ENCODE measurements around the gene STPG2.

The STPG2 gene

DNA sequence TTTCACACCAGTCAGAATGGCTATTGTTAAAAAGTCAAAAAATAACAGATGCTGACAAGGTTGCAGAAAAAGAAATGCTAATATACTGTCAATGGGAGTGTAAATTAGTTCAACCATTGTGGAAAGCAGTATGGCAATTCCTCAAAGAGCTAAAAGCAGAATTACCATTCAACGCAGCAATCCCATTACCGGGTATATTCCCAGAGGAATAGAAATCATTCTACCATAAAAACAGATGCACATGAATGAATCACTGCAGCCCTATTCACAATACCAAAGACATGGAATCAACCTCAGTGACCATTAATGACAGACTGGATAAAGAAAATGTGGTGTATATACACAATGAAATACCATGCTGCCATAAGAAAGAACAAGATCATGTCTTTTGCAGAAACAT is 243.0 kb downstream of the STPG2 start:
- TF ChIP-seq, protein P1, sequence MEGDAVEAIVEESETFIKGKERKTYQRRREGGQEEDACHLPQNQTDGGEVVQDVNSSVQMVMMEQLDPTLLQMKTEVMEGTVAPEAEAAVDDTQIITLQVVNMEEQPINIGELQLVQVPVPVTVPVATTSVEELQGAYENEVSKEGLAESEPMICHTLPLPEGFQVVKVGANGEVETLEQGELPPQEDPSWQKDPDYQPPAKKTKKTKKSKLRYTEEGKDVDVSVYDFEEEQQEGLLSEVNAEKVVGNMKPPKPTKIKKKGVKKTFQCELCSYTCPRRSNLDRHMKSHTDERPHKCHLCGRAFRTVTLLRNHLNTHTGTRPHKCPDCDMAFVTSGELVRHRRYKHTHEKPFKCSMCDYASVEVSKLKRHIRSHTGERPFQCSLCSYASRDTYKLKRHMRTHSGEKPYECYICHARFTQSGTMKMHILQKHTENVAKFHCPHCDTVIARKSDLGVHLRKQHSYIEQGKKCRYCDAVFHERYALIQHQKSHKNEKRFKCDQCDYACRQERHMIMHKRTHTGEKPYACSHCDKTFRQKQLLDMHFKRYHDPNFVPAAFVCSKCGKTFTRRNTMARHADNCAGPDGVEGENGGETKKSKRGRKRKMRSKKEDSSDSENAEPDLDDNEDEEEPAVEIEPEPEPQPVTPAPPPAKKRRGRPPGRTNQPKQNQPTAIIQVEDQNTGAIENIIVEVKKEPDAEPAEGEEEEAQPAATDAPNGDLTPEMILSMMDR (IDR thresholded peaks at IDR 0.05) = no peak
- no peak overlapping the region for H3K27ac ChIP-seq
- no peak overlapping the region for H3K4me3 ChIP-seq
- no peak for DNase-seq (ENCODE audit: low spot score)

DNA sequence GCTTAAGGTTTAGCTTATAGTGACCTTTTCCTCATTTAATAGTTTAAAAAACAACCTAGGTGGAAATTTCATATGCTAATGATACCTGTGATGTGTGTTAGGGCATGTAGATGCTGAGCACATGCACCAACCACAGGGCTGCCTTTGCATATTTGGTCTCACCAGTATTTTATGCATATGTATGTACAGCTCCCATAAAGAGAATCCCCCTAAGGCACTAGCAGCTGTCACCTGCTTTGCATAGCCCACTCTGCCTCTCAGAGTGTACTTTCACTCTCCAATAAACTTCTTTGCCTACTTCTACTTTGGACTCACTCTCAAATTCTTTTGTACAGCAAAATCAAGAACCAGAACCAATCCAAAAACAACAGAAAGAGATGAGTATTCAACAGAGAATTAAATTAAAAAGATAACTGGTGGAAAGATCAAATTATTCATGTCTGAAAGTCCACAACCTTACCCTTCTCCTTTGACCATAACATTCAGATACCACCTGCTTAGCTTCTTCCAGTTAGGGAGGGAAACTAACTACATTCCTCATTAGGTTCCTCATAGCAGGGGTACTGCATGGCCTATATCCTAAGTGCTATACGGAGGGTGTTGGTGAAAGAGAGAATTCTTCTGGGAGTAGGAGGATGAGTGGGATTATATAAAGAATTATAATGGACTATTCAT is 250.5 kb downstream of the STPG2 start:
- Histone ChIP-seq H3K4me3 (no peak overlapping the region), H3K27ac (no peak overlapping the region)
- DNase-seq (ENCODE audit: low spot score) = no peak
- TF ChIP-seq, protein P1 (IDR thresholded peaks at IDR 0.05) = no peak

DNA sequence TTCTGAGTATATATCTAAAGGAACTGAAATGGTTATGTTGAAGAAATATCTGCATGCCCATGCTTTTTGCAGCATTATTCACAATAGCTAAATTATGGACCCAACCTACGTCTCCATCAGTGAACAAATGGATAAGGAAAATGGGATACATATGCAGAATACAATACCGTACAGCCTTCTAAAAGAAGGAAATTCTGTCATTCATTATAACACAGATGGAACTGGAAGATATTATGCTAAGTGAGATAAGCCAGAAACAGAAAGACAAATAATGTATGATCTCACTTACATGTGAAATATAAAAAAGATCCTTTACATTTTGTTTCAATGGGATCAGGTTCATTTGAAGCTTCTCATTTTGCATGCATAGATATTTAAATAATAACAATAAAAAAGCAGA is 263.3 kb downstream of the STPG2 start:
- TF ChIP-seq, protein P1 (IDR thresholded peaks at IDR 0.05) = no peak
- DNase-seq (ENCODE audit: low spot score) = no peak
- Histone ChIP-seq H3K4me3 (no peak overlapping the region), H3K27ac (no peak overlapping the region)

DNA sequence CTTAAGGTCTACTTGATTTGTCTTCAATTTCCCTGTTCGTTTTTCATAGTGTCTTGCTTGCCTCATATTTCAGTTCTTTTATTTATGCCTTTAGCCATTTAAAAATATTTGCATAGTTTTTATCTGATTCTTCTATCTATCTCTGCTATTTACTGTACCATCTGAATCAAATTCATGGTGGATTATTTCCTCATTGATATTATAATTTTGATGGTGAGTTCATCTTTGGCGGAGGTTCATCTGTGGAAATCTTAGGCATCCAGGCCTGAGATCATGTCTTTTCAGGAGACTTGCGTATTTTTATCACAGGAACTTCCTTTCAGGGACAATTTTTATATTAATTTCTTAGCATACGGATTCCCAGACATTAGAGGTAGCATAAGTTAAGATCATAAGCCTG is 275.2 kb downstream of the STPG2 start:
- TF ChIP-seq, protein P1 (IDR thresholded peaks at IDR 0.05) = no peak
- Histone ChIP-seq H3K4me3 (no peak overlapping the region), H3K27ac (no peak overlapping the region)
- no peak for DNase-seq (ENCODE audit: low spot score)

DNA sequence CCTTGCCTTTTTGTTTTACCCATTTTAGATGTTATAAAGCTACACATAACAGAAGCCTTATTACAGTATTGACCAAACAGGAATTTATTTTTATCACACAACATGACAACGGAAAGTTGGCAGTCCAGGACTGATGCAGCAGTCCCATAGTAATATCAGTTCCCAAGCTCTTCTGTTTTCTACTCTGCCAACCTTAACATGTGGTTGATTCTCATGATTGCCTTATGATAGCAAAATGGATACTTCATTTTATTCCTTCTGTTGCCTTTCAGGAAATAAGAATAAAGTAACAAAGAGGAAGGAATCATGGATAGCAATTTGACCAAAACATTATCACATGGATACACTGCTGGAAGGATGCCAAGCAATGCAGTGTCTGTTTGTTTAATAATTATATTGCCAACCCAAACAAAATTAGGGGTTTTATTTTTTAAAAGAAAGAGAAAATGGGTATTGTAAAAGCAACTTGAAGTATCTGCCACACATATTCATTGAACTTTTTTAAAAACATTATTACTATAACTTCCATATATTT is 275.7 kb downstream of the STPG2 start:
- TF ChIP-seq, protein P1 (IDR thresholded peaks at IDR 0.05) = no peak
- H3K4me3 ChIP-seq = no peak overlapping the region
- no peak for DNase-seq (ENCODE audit: low spot score)
- H3K27ac ChIP-seq = no peak overlapping the region

DNA sequence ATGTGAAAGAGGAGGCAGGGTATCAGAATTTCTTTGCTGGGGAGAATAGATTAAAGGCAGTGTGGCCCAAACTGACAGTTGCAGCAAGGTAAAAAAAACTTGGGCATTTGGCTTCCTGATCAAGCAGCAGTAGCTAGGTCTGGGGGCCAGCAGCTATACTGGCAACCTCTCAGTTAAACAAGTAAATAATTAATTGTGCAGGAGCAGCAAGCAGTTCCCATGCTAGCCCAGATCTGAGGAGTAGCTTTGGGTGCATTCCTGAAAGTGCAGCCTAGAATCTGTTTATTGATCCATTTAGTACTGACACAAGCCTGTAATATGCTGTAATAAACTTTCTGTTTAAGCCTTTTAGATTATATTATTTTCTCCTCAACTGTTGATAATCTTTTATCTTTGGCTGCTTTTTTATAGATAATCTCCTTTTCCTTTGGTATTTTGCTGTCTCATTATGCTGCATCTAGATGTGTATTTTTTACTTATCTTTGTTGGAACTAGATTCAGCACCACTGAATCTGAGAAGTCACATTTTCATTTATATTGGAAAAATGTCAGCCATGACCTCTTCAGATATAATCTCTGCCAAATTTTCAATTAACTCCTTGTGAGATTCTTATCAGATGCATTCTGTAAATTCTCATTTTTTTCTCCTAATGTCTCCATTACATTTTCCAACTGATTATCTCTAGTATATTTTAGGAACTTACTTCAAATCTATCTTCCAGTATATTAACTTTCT is 276.3 kb downstream of the STPG2 start:
- Histone ChIP-seq H3K4me3 (no peak overlapping the region), H3K27ac (no peak overlapping the region)
- TF ChIP-seq, protein P1 (IDR thresholded peaks at IDR 0.05) = no peak
- DNase-seq (ENCODE audit: low spot score) = no peak

DNA sequence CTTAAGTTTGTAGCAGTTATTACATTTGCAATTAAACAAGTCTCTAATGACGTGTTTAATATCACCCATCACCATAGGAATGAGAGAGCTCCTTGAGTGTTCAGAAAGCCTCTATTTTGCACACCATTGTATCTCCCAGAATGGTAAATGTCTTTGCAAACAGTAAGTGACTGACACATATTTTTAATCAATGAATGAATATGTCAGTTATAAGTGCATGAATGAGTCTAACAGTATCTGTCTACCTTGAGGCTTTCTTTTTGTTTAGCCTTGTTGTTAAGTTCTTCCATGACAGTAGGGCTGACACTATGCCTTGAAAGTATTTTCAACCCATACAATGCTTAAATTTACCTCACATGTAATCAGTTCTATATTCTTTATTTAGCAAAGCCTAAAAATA is 292.2 kb downstream of the STPG2 start:
- DNase-seq (ENCODE audit: low spot score) = no peak
- TF ChIP-seq, protein P1 (IDR thresholded peaks at IDR 0.05) = no peak
- no peak overlapping the region for H3K4me3 ChIP-seq
- no peak overlapping the region for H3K27ac ChIP-seq
